Neuronal stem cell (in vitro differentiated cells): ENCODE data around the gene ELMO1.

ENCODE experiments used
- DNase-seq: peaks from one replicate; pipeline ENCODE4 v3.0.0-alpha.2; 2013; ENCODE audit warnings: low spot score
- H2AFZ ChIP-seq: one replicate; pipeline ENCODE4 v1.6.1; 2013; ENCODE audit warnings: mild to moderate bottlenecking, low read length, inconsistent platforms
- H2AK5ac ChIP-seq: 2 replicates; pipeline ENCODE4 v1.6.1; 2013; ENCODE audit warnings: low read depth, mild to moderate bottlenecking, inconsistent platforms, low read length, moderate library complexity, mixed read lengths
- H2BK120ac ChIP-seq: 2 replicates; pipeline ENCODE4 v1.6.1; 2013; ENCODE audit warnings: low read depth, mild to moderate bottlenecking, inconsistent platforms, low read length, moderate library complexity, mixed read lengths
- H2BK12ac ChIP-seq: one replicate; pipeline ENCODE4 v1.6.1; 2013; ENCODE audit warnings: low read length, inconsistent platforms
- H2BK15ac ChIP-seq: 2 replicates; pipeline ENCODE4 v1.6.1; 2013; ENCODE audit warnings: mild to moderate bottlenecking, low read length, inconsistent platforms, mixed read lengths
- H2BK5ac ChIP-seq: one replicate; pipeline ENCODE4 v1.6.1; 2013; ENCODE audit warnings: inconsistent platforms, mild to moderate bottlenecking, low read length, moderate library complexity
- H3K14ac ChIP-seq: one replicate; pipeline ENCODE4 v1.6.1; 2013; ENCODE audit warnings: low read length, inconsistent platforms
- H3K18ac ChIP-seq: 2 replicates; pipeline ENCODE4 v1.6.1; 2013; ENCODE audit warnings: low read length, inconsistent platforms
- H3K23ac ChIP-seq: 2 replicates; pipeline ENCODE4 v1.6.1; 2013; ENCODE audit warnings: low read depth, mild to moderate bottlenecking, mixed read lengths, low read length, inconsistent platforms; ENCODE audit not compliant: poor library complexity
- H3K27ac ChIP-seq: replicated peaks from 3 replicates; pipeline ENCODE4 v1.5.1; 2013; ENCODE audit warnings: low read length, inconsistent platforms
- H3K27me3 ChIP-seq, 3 experiments: 2 replicates each; pipeline ENCODE4 v1.6.1; 2013; ENCODE audit warnings: low read length in 3 of 3, mild to moderate bottlenecking in 2 of 3, inconsistent platforms in 1 of 3, low read depth in 1 of 3, mixed read lengths in 1 of 3, moderate library complexity in 1 of 3; ENCODE audit not compliant: control insufficient read depth in 3 of 3, insufficient read depth in 3 of 3
- H3K36me3 ChIP-seq, 2 donors: replicated peaks in 1 of 2; 2 replicates each; pipeline ENCODE4 v1.6.1; 2013; ENCODE audit warnings: low read length in 2 of 2; ENCODE audit not compliant: control insufficient read depth in 2 of 2, insufficient read depth in 2 of 2
- H3K4ac ChIP-seq: 2 replicates; pipeline ENCODE4 v1.6.1; 2013; ENCODE audit warnings: inconsistent platforms, mild to moderate bottlenecking, low read length, moderate library complexity
- H3K4me1 ChIP-seq, 2 donors: 1 replicate in 1 of 2; 2 replicates in 1 of 2; pipeline ENCODE4 v1.6.1; 2013; ENCODE audit warnings: low read length in 2 of 2, low read depth in 1 of 2; ENCODE audit not compliant: control insufficient read depth in 2 of 2, insufficient read depth in 1 of 2
- H3K4me2 ChIP-seq: one replicate; pipeline ENCODE4 v1.6.1; 2013; ENCODE audit warnings: mild to moderate bottlenecking, low read length, inconsistent platforms; ENCODE audit not compliant: insufficient read depth, poor library complexity, severe bottlenecking
- H3K4me3 ChIP-seq, 2 donors: 2 replicates each; pipeline ENCODE4 v1.5.1; 2013; ENCODE audit warnings: low read length in 2 of 2, mild to moderate bottlenecking in 2 of 2, inconsistent platforms in 1 of 2, moderate library complexity in 1 of 2
- H3K79me1 ChIP-seq: one replicate; pipeline ENCODE4 v1.6.1; 2013; ENCODE audit warnings: low read depth, mild to moderate bottlenecking, inconsistent platforms, low read length, moderate library complexity
- H3K9ac ChIP-seq: one replicate; pipeline ENCODE4 v1.6.1; 2013; ENCODE audit warnings: mild to moderate bottlenecking, low read depth, low read length, inconsistent platforms; ENCODE audit not compliant: poor library complexity
- H3K9me3 ChIP-seq, 2 donors: replicated peaks in 1 of 2; 2 replicates each; pipeline versions ENCODE3 to v1.6.1; 2013; ENCODE audit warnings: low read length in 2 of 2, mild to moderate bottlenecking in 2 of 2, inconsistent platforms in 1 of 2, low read depth in 1 of 2, mixed read lengths in 1 of 2, moderate library complexity in 1 of 2; ENCODE audit not compliant: control insufficient read depth in 2 of 2, insufficient read depth in 1 of 2
- H4K8ac ChIP-seq: one replicate; pipeline ENCODE4 v1.6.1; 2013; ENCODE audit warnings: low read depth, mild to moderate bottlenecking, inconsistent platforms, low read length, moderate library complexity
- H4K91ac ChIP-seq: one replicate; pipeline ENCODE4 v1.6.1; 2013; ENCODE audit warnings: low read length, low read depth, mild to moderate bottlenecking, inconsistent platforms; ENCODE audit not compliant: poor library complexity
- WGBS, 2 donors: extraction: QIAGEN DNeasy Blood & Tissue Kit; methylation state at CpG; one replicate each; pipeline ENCODE4 v1.1.7; 2013; ENCODE audit warnings: missing lambda C conversion rate in 2 of 2, mixed read lengths in 1 of 2; ENCODE audit not compliant: insufficient read length in 2 of 2, insufficient replicate concordance in 1 of 2; ENCODE audit errors: extremely low coverage in 2 of 2; 5-methylcytosine and 5-hydroxymethylcytosine counted together

The ELMO1 gene

DNA sequence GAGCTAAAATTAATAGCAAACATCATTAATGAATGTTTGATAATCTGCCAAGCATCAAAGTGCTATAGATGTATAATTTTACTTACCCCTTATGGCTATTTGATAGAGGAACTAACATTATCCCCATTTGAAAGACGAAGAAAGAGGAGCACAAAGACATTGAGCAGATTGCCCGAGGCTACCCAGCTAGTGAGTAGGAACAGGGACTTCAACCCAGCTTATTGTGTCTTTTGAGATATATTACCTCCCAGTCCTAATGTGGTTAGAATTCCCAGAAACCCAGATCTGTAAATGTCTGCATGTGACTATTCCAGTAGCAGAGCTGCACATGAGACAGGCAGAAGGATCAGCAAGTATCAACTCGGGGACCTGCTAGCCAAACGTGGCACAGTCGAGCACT is 564.3 kb downstream of the ELMO1 start:
- Histone ChIP-seq H3K18ac (no peak overlapping the region), H3K4me1 (peaks cover 0 to 6% of the 10 kb centered on the region in 2 donors), H3K9ac (no peak overlapping the region), H2BK120ac (no peak overlapping the region), H2AFZ (no peak overlapping the region), H2BK5ac (no peak overlapping the region), H3K4me2 (no peak overlapping the region), H3K79me1 (peaks cover 2% of the 10 kb centered on the region), H3K23ac (no peak overlapping the region), H3K14ac (no peak overlapping the region), H3K9me3 (no peaks in the 10 kb centered on the region), H2BK15ac (no peak overlapping the region), H3K4me3 (no peak overlapping the region), H4K91ac (no peak overlapping the region), H2BK12ac (no peak overlapping the region), H3K36me3 (no peaks in the 10 kb centered on the region), H3K4ac (no peak overlapping the region), H3K27me3 (no peaks in the 10 kb centered on the region), H4K8ac (no peak overlapping the region), H3K27ac (no peak overlapping the region), H2AK5ac (no peak overlapping the region)
- no CpG with 5 or more reads among the region's 5 CpGs for WGBS, 2 donors
- no peak for DNase-seq

DNA sequence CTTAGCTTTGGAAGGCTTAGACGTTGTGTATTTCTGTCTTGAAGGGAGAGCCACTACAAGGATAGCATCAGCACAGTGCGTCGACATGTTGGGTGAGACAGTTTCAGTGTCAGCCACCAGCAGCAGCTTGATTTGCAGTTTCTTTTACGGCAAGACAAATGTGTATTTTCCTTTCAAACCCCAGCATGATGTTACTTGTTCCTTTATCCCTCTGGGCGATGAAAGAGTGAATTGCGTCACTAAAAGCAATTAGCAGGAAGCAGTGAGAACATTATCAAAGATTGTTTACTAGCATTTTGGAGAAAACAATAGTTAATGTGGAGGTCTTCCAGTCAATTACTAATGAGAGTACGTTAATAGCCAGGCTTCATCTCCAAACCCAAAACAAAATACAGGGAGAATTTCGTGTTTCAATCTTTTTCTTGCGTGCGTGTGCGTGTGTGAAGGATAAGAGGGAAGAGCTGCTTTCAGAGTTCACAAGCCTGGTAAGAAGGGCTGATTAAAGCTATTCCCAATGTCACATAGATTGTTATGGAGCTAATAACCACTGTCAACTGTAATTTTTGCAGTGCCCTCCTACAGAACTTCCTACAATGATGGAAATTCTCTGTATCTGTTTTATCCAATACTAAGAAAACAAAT is 567.3 kb downstream of the ELMO1 start:
- no peak overlapping the region for H3K9ac ChIP-seq
- H4K8ac ChIP-seq, result no peak overlapping the region
- H2AK5ac ChIP-seq, result no peak overlapping the region
- no peak overlapping the region for H3K4ac ChIP-seq
- H3K36me3 ChIP-seq, result peaks cover 0 to 3% of the 10 kb centered on the region in 2 donors
- no peak overlapping the region for H3K23ac ChIP-seq
- no peak overlapping the region for H3K4me3 ChIP-seq
- no peak overlapping the region for H2BK12ac ChIP-seq
- no peaks in the 10 kb centered on the region for H3K79me1 ChIP-seq
- H3K27me3 ChIP-seq, result no peaks in the 10 kb centered on the region
- no peak overlapping the region for H3K18ac ChIP-seq
- no peak overlapping the region for H2BK5ac ChIP-seq
- no peak for DNase-seq
- WGBS, 2 donors, result no CpG with 5 or more reads among the region's 11 CpGs
- H3K14ac ChIP-seq, result no peak overlapping the region
- H2BK120ac ChIP-seq, result no peak overlapping the region
- H3K9me3 ChIP-seq, result no peaks in the 10 kb centered on the region
- H3K4me1 ChIP-seq, result peaks cover 4 to 11% of the 10 kb centered on the region in 2 donors
- H3K27ac ChIP-seq, result no peak overlapping the region
- no peak overlapping the region for H3K4me2 ChIP-seq
- H2BK15ac ChIP-seq, result no peak overlapping the region
- no peak overlapping the region for H4K91ac ChIP-seq
- H2AFZ ChIP-seq, result no peak overlapping the region

DNA sequence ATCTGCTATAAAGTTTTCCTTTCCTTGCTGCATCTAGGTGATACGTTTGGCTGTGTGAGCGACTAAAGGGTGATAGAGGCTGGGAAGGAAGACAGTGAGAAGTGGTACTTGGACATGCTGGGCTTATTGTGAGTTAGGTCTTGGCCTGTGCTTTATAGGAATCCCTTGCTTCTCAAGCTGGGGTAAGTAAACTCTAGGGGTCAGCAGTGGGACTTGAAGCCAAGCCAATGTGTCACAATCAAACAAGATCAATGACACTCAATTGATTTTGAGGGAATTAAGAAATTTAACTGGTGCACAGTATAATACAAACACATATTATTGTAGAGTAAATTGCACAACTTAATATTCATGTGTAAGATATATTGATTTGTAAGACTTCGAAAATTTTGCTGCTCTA is 568.6 kb downstream of the ELMO1 start:
- Histone ChIP-seq H3K4me3 (no peak overlapping the region), H2AFZ (no peak overlapping the region), H3K79me1 (no peaks in the 10 kb centered on the region), H3K4me1 (peaks cover 4 to 12% of the 10 kb centered on the region in 2 donors), H4K8ac (no peak overlapping the region), H2BK5ac (no peak overlapping the region), H3K9ac (no peak overlapping the region), H3K14ac (no peak overlapping the region), H3K18ac (no peak overlapping the region), H3K36me3 (peaks cover 0 to 3% of the 10 kb centered on the region in 2 donors), H2BK15ac (no peak overlapping the region), H3K4me2 (no peak overlapping the region), H3K4ac (peak overlapping the region; percentile 14), H4K91ac (no peak overlapping the region), H3K9me3 (no peaks in the 10 kb centered on the region), H2BK120ac (no peak overlapping the region), H2AK5ac (no peak overlapping the region), H3K27me3 (no peaks in the 10 kb centered on the region), H3K27ac (no peak overlapping the region), H3K23ac (no peak overlapping the region), H2BK12ac (no peak overlapping the region)
- WGBS, 2 donors, result no CpG with 5 or more reads among the region's 3 CpGs
- no peak for DNase-seq

DNA sequence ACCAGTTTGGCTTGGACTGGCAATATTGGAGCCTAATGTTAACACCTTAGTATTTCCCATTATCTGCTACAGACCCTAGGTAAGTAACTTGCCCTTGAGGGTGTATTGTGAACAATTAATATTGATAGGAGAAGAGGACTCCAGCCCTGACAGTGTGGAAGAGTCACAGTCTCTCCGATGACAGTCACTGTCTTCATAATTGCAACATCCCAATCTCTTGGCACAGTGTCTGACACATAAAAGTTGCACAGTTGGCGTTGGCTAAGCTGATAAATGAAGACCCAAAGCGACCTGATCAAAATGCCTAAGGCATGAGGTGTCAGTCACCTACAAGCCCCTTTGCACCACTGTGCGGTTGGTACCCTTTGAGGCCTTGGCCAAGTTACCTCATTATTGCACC is 569.6 kb downstream of the ELMO1 start:
- Histone ChIP-seq H2BK5ac (no peak overlapping the region), H3K9ac (no peak overlapping the region), H3K4me2 (no peak overlapping the region), H3K14ac (no peak overlapping the region), H3K23ac (no peak overlapping the region), H2BK120ac (no peak overlapping the region), H3K4me1 (peaks cover 4 to 13% of the 10 kb centered on the region in 2 donors), H2AK5ac (no peak overlapping the region), H3K18ac (no peak overlapping the region), H3K9me3 (no peaks in the 10 kb centered on the region), H3K79me1 (no peaks in the 10 kb centered on the region), H3K4ac (no peak overlapping the region), H3K4me3 (no peak overlapping the region), H3K27ac (no peak overlapping the region), H4K8ac (no peak overlapping the region), H2BK12ac (no peak overlapping the region), H2BK15ac (no peak overlapping the region), H3K36me3 (peaks cover 0 to 3% of the 10 kb centered on the region in 2 donors), H4K91ac (no peak overlapping the region), H2AFZ (no peak overlapping the region), H3K27me3 (no peaks in the 10 kb centered on the region)
- WGBS, 2 donors, result no CpG with 5 or more reads among the region's 4 CpGs
- DNase-seq, result no peak
